Measurements from ENCODE around the gene EP400.

Gene EP400

DNA sequence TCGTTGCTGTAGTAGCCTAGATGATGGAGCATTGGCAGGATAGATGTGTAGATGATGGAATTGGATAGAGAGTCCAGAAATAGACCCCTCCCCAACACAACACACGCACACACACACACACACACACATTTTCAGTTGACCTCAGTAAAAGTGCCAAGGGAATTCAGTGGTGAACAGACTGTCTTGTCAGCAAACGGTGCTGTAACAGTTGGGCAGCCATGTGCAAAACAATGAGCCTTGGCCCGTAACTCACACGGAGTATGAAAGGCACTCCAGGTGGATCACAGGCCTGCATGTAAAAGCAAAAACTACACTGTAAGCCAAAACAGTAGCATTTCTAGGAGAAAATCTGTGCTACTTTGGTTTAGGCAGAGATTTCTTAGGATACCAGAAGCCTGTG, 106.6 kb downstream of the EP400 start:
- TF ChIP-seq, protein P1, sequence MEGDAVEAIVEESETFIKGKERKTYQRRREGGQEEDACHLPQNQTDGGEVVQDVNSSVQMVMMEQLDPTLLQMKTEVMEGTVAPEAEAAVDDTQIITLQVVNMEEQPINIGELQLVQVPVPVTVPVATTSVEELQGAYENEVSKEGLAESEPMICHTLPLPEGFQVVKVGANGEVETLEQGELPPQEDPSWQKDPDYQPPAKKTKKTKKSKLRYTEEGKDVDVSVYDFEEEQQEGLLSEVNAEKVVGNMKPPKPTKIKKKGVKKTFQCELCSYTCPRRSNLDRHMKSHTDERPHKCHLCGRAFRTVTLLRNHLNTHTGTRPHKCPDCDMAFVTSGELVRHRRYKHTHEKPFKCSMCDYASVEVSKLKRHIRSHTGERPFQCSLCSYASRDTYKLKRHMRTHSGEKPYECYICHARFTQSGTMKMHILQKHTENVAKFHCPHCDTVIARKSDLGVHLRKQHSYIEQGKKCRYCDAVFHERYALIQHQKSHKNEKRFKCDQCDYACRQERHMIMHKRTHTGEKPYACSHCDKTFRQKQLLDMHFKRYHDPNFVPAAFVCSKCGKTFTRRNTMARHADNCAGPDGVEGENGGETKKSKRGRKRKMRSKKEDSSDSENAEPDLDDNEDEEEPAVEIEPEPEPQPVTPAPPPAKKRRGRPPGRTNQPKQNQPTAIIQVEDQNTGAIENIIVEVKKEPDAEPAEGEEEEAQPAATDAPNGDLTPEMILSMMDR (IDR thresholded peaks at IDR 0.05; ENCODE audit: low read depth, low read length), result no peak
- H3K4me3 ChIP-seq (ENCODE audit: low read depth, low read length), result no peak overlapping the region

DNA sequence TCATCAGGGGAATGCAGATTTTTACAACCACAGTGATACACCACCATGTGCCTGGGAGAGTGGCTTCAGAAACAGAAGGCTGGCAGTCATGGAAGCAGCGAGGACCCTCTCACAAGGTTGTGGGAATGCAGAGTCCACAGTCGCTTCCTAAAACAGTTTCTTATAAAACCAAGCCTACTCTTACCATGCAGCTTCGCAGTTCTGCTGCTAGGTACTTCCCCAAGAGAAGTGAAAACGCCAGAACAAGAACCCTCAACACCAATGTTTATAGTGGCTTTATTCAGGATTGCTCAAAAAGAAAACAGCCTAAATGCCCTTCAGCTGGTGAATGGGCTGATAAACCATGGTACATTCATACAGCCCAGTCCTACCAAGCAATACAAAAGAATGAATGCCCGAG, 107.2 kb downstream of the EP400 start:
- TF ChIP-seq, protein P1 (IDR thresholded peaks at IDR 0.05; ENCODE audit: low read depth, low read length), result no peak
- H3K4me3 ChIP-seq (ENCODE audit: low read depth, low read length), result no peak overlapping the region

DNA sequence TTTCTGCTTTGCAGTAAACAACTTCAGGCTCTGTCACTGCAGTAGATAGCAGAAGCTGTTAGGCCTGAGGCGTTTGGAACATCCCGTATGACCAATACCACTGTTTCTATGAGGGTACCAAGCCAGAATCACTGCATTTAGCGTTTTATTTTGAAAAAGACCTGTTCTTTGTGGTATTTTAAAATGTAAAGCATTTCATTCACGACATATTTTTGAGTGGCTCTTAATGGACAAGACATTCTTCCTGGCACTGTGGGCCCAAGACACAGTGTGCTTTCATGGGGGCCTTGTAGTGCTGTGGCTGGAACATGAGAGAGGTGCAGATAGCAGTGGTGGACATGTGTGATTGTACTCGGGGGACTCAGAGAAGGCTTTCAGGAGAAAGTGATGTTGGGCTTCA, 107.9 kb downstream of the EP400 start:
- no peak overlapping the region for H3K4me3 ChIP-seq (ENCODE audit: low read depth, low read length)
- TF ChIP-seq, protein P1 (IDR thresholded peaks at IDR 0.05; ENCODE audit: low read depth, low read length), result no peak

DNA sequence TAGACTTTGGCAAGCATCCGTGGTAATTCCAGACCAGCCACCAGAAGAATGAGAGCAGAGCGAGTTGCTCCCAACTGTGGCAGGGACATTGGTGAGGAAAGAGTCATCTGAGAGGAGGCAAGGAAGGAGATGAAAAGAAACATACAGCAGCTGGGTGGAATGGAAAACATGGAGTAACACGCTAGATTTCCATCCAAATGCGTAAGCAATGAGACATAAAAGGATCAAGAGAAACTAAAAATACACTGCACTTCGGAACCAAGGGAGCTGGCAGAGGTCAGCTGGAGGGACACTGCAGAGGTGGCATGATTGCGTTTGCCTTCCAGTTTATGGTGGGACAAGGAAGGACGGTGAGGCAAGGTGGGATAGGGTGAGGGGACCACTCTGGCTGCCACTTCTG, 111.5 kb downstream of the EP400 start:
- TF ChIP-seq, protein P1 (IDR thresholded peaks at IDR 0.05; ENCODE audit: low read depth, low read length), result no peak
- no peak overlapping the region for H3K4me3 ChIP-seq (ENCODE audit: low read depth, low read length)

DNA sequence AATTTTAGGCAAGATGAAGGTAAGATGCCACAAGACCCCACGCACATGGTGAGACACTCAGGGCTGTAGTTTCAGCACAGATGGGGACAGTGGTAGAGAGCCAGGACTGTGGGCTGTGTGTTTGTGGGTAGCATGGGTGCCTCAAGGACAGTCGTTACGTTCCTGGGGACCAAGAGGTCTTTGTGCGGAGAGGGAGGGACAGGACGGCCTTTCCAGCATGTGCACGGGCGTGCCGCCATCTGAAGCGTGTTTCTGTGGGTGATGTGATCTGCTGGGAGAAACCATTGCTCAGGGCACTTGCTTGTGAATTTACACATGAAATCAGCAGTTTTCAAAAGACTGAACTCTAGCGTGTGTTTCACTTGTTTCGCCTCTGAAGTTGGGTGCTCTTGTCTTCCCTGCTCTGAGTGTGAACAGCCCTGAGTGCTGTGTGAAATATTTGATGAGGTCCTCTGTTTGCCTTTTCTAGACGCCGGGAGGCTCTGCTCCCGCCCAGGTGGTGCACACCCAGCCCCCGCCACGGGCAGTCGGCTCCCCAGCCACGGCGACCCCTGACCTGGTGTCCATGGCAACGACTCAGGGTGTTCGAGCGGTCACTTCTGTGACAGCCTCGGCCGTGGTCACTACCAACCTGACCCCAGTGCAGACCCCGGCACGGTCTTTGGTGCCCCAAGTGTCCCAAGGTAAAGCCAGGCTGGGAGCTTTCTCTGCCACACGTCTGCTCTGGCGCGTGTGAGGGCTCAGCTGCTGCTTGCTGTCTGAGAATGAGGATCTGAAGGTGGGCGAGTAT, 112.1 kb downstream of the EP400 start:
- TF ChIP-seq, protein P1 (IDR thresholded peaks at IDR 0.05; ENCODE audit: low read depth, low read length), result no peak
- no peak overlapping the region for H3K4me3 ChIP-seq (ENCODE audit: low read depth, low read length)

DNA sequence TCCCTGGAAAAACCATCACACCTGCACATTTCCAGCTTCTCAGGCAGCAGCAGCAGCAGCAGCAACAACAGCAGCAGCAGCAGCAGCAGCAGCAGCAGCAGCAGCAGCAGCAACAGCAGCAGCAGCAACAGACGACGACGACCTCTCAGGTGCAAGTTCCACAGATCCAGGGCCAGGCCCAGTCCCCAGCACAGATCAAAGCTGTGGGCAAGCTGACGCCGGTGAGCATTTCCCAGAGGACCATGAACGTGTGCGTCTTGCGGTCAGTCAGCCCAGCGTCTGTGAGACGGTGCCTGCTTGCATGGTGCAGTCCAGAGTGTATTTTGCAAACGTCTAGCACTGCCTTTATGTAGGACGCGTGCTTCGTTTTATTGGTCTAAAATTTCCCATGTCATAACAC, 112.7 kb downstream of the EP400 start:
- H3K4me3 ChIP-seq (ENCODE audit: low read depth, low read length), result no peak overlapping the region
- TF ChIP-seq, protein P1 (IDR thresholded peaks at IDR 0.05; ENCODE audit: low read depth, low read length), result no peak

DNA sequence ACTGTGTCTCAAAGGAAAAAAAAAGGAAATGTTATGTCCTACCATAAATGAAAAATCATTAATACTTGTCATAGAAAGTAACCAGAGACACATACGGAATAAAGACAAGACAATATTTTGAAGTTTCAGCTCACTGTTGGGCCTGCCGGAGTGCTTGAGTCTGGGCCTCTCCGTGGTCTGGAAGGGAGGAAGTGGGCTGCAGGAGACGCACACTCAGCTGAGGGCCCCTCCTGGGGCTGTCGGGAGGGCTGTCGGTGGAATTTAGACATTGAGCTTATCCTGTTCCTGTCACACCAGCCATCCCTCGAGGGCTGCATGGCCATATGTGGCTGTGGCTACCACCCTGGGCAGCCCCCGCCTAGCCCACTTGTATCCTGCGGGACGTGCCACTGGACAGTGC, 113.7 kb downstream of the EP400 start:
- TF ChIP-seq, protein P1 (IDR thresholded peaks at IDR 0.05; ENCODE audit: low read depth, low read length), result no peak
- no peak overlapping the region for H3K4me3 ChIP-seq (ENCODE audit: low read depth, low read length)

All from WI38 (cell line).